VCaP (cell line): ENCODE results near the gene BNC2.
"Not testable (repeated sequence)": the region's sequence is repeated elsewhere in the genome, so short reads cannot be mapped to it uniquely, and the experiment has no call there.

Source experiments
- H3K27ac ChIP-seq: fragments of 450-650 bp; 2 replicates; pipeline ENCODE4 v1.5.1; 2017
- CTCF ChIP-seq: fragments of 450-650 bp; conservative IDR thresholded peaks from 2 replicates; pipeline ENCODE4 v1.5.1; 2017; ENCODE audit warnings: mild to moderate bottlenecking, moderate library complexity

Gene BNC2

GRCh38 chr9:16445141-16445920 is 425.1 kb downstream of the BNC2 start:
- no peak overlapping the region for H3K27ac ChIP-seq
- TF ChIP-seq CTCF, result no peak

DNA sequence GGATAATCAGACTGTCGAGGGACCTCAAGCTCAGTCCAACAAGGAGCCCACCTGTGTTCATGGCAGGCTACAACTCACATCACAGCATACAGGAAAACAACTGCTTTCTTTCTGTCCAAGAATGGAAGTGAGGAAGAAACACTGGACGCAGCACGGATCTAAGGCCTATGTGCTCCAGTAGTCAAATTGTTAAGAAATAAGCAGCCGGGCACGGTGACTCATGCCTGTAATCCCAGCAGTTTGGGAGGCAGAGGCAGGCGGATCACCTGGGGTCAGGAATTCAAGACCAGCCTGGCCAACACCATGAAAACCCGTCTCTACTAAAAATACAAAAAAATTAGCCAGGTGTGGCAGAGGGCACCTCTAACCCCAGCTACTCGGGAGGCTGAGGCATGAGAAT is 427.8 kb downstream of the BNC2 start:
- no peak overlapping the region for H3K27ac ChIP-seq
- no peak for TF ChIP-seq CTCF

DNA sequence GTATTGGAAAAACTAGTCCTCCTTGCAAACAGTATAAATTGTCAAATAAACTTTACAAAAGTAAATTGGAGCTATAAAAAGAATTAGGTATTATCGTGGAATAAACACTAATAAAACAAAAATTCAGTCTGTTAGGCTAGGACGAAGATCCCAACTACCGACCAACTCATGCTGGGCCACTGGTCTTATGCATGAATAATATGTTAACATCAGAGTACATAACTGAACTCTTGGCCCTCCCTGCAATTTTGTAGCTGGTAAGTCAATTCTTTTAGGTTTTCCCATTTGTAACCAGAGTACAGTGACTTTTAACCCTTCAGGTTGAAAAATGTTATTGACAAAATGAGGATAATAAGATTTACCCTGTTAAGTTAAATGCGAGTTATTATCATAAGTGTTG is 428.7 kb downstream of the BNC2 start:
- no peak overlapping the region for H3K27ac ChIP-seq
- TF ChIP-seq CTCF, result no peak

GRCh38 chr9:16438831-16439230 is 431.6 kb downstream of the BNC2 start:
- not testable (repeated sequence) for H3K27ac ChIP-seq

DNA sequence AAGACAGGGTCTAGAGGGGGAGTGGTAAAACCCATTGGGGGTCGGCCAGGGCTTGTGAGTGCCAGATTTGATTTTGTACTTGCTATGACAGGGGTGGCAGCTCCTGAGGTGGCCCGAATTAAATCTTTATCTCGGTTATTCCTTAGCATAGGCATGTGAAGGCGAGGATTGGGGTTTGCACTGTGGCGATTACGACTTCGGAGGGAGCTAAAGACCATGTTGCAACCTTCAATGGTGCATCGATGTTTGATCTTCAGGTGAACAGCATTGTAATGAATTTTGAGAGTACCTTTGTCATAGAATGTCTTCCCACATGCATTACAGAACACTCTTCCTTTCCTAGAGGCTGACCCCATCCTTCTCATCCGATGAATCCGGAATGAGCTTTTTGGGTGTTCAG is 433.9 kb downstream of the BNC2 start:
- peak overlapping the region; percentile 30 for H3K27ac ChIP-seq
- no peak for TF ChIP-seq CTCF

DNA sequence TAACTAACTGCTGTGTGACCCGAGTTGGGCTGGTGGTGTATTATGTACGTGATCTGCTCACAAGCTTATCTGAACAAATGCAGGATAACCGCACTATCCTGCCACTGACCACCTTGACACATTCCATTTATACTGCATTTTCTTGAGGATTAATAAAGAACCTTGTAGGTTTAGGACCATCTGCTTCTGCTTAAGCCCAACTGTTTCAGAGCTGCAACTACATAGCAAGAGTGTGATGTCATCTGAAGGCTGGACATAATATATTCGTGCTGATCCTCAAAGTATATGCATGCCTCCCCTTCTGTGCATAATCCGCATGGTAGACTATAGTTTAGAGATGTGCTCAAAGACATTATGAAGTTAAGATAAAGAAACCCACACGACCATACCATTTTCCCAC is 435.9 kb downstream of the BNC2 start:
- H3K27ac ChIP-seq, result no peak overlapping the region
- TF ChIP-seq CTCF, result no peak

GRCh38 chr9:16433494-16433893 is 437.0 kb downstream of the BNC2 start:
- no peak for TF ChIP-seq CTCF
- peak overlapping the region; percentile 13; the same call in 1 of the 2 replicates for H3K27ac ChIP-seq

DNA sequence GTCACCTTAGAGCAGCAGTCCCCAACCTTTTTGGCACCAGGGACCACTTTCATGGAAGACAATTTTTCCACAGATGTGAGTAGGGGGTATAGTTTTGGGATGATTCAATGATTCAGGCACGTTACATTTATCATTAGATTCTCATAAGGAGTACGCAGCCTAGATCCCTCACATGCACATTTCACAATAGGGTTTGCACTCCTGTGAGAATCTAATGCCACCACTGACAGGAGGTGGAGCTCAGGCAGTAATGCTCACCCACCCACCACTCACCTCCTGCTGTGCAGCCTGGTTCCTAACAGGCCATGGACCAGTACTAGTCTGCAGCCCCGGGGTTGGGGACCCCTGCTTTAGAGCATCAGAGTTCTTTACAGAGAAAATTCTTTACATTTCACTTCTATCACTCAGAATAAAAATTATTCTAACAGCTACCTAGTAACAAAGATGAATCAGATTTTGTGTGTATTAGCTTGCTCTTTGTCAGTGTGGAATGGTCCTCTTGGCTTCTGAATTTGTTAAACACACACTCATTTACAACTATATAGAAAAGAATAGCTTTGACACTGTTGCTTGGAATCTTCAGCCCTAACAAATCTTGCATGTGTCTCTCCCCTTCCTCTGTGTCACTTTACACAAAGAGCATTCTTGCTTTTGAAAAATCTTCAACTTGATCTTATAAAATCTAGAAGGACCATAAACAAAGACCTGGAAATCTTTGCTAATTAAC is 438.6 kb downstream of the BNC2 start:
- no peak overlapping the region for H3K27ac ChIP-seq
- TF ChIP-seq CTCF, result no peak
